ENCODE data around the gene AUP1.

- TF ChIP-seq, protein P1, sequence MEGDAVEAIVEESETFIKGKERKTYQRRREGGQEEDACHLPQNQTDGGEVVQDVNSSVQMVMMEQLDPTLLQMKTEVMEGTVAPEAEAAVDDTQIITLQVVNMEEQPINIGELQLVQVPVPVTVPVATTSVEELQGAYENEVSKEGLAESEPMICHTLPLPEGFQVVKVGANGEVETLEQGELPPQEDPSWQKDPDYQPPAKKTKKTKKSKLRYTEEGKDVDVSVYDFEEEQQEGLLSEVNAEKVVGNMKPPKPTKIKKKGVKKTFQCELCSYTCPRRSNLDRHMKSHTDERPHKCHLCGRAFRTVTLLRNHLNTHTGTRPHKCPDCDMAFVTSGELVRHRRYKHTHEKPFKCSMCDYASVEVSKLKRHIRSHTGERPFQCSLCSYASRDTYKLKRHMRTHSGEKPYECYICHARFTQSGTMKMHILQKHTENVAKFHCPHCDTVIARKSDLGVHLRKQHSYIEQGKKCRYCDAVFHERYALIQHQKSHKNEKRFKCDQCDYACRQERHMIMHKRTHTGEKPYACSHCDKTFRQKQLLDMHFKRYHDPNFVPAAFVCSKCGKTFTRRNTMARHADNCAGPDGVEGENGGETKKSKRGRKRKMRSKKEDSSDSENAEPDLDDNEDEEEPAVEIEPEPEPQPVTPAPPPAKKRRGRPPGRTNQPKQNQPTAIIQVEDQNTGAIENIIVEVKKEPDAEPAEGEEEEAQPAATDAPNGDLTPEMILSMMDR (IDR thresholded peaks at IDR 0.05), result no peak
- no peak for TF ChIP-seq POLR2A (IDR thresholded peaks at IDR 0.05)
Measured at GRCh38 chr2:74538881-74539339, 9.4 kb upstream of the AUP1 start.
